B cell (primary cell): Measurements from ENCODE around the gene ZER1. TPM values are rescaled to one million over a fixed set of nuclear protein-coding genes. Genes with fewer than 3 reads are reported as not detected.

Experiments used
- ATAC-seq: fragments of 200-7000 bp; cut with Tn5 transposase; one replicate; pipeline ENCODE4 v1.10.0; 2021; ENCODE audit warnings: low read depth, mild to moderate bottlenecking, moderate number of reproducible peaks, moderate library complexity
- CTCF ChIA-PET: fragments of 350-600 bp; sonication (Branson Sonifier 250); formaldehyde crosslinking; loops from one replicate; lab custom pipeline; 2021; ENCODE audit warnings: antibody characterized with exemption, inconsistent platforms; lab: Charles Lee
- POLR2A ChIA-PET: fragments of 350-600 bp; sonication (Branson Sonifier 250); formaldehyde crosslinking; loops from one replicate; lab custom pipeline; 2021; ENCODE audit warnings: antibody characterized with exemption; lab: Charles Lee
- DNase-seq: peaks from one replicate; pipeline ENCODE4 v3.0.0; 2013
- H2AFZ ChIP-seq: 2 replicates; pipeline ENCODE4 v1.6.1; 2012; ENCODE audit warnings: mild to moderate bottlenecking, low read depth, low read length; ENCODE audit not compliant: insufficient read depth, poor library complexity, severe bottlenecking
- H3K27ac ChIP-seq, 2 donors: 1 replicate in 1 of 2; 2 replicates in 1 of 2; pipeline ENCODE4 v1.5.1; 2012 to 2013; ENCODE audit warnings: low read length in 2 of 2, mild to moderate bottlenecking in 2 of 2, moderate library complexity in 1 of 2
- H3K27me3 ChIP-seq, 4 experiments: fragments of 200-600 bp in 1 of 4; sonication (generic) in 1 of 4; replicated peaks in 1 of 4; 1 replicate in 2 of 4; 2 replicates in 2 of 4; pipeline versions ENCODE4 v1.6.1 to v1.7.0; 2013 to 2016; ENCODE audit warnings: low read length in 3 of 4, mild to moderate bottlenecking in 2 of 4, mixed read lengths in 1 of 4, moderate library complexity in 1 of 4; ENCODE audit not compliant: insufficient read depth in 4 of 4, control insufficient read depth in 3 of 4; ENCODE audit errors: control extremely low read depth in 1 of 4
- H3K36me3 ChIP-seq, 2 experiments: replicated peaks in 1 of 2; 1 replicate in 1 of 2; 2 replicates in 1 of 2; pipeline versions ENCODE4 v1.6.1 to v1.7.1; 2013; ENCODE audit warnings: low read length in 1 of 2; ENCODE audit not compliant: insufficient read depth in 2 of 2, control insufficient read depth in 1 of 2; ENCODE audit errors: control extremely low read depth in 1 of 2, extremely low read depth in 1 of 2
- H3K4me1 ChIP-seq, 2 donors: fragments of 200-600 bp in 1 of 2; sonication (generic) in 1 of 2; 1 replicate in 1 of 2; 2 replicates in 1 of 2; pipeline versions ENCODE4 v1.5.1 to v1.6.1; 2013 to 2017; ENCODE audit warnings: low read length in 2 of 2; ENCODE audit not compliant: control insufficient read depth in 2 of 2, insufficient read depth in 2 of 2
- H3K4me2 ChIP-seq: replicated peaks from 2 replicates; pipeline ENCODE3; 2012; ENCODE audit warnings: mild to moderate bottlenecking, low read depth, low read length; ENCODE audit not compliant: poor library complexity, severe bottlenecking
- H3K4me3 ChIP-seq, 5 experiments: fragments of 200-600 bp in 1 of 5; sonication (generic) in 1 of 5; 1 replicate in 3 of 5; 2 replicates in 2 of 5; pipeline versions ENCODE4 v1.5.1 to v1.7.0; 2011 to 2016; ENCODE audit warnings: low read length in 4 of 5, mild to moderate bottlenecking in 4 of 5, low read depth in 2 of 5, control low read depth in 1 of 5, moderate library complexity in 1 of 5; ENCODE audit not compliant: insufficient read depth in 1 of 5; ENCODE audit errors: control extremely low read depth in 1 of 5, extremely low read depth in 1 of 5
- H3K79me2 ChIP-seq: fragments of 200-600 bp; sonication (generic); one replicate; pipeline ENCODE4 v1.6.0; 2016; ENCODE audit warnings: low read length; ENCODE audit not compliant: control insufficient read depth, insufficient read depth
- H3K9ac ChIP-seq: fragments of 200-600 bp; sonication (generic); 2 replicates; pipeline ENCODE4 v1.6.1; 2017; ENCODE audit warnings: mild to moderate bottlenecking, low read length, moderate library complexity
- H3K9me3 ChIP-seq, 3 donors: one replicate each; pipeline versions ENCODE4 v1.6.1 to v1.7.1; 2013; ENCODE audit warnings: low read length in 2 of 3; ENCODE audit not compliant: control insufficient read depth in 2 of 3, insufficient read depth in 1 of 3; ENCODE audit errors: control extremely low read depth in 1 of 3
- H4K20me1 ChIP-seq: 2 replicates; pipeline ENCODE4 v1.6.0; 2012; ENCODE audit warnings: mild to moderate bottlenecking, low read length; ENCODE audit not compliant: insufficient read depth, control insufficient read depth, poor library complexity, severe bottlenecking
- H3K27ac Mint-ChIP-seq: one replicate; pipeline ENCODE4 v1.8.0; 2021; ENCODE audit warnings: mixed read lengths
- H3K27me3 Mint-ChIP-seq: one replicate; pipeline ENCODE4 v1.8.0; 2021; ENCODE audit warnings: mixed read lengths
- H3K4me1 Mint-ChIP-seq: one replicate; pipeline ENCODE4 v1.8.0; 2021; ENCODE audit warnings: mixed read lengths
- H3K4me3 Mint-ChIP-seq: one replicate; pipeline ENCODE4 v1.8.0; 2021; ENCODE audit warnings: mixed read lengths
- H3K9me3 Mint-ChIP-seq: one replicate; pipeline ENCODE4 v1.8.0; 2022; ENCODE audit warnings: mixed read lengths; ENCODE audit not compliant: insufficient read depth
- CTCF ChIP-seq: fragments of 200-600 bp; IDR thresholded peaks from one replicate; pipeline ENCODE4 v1.8.0; 2022; ENCODE audit warnings: antibody characterized with exemption, mild to moderate bottlenecking
- EZH2 ChIP-seq: IDR thresholded peaks from 2 replicates; pipeline ENCODE4 v1.6.1; 2012; ENCODE audit warnings: borderline replicate concordance, low read depth, mild to moderate bottlenecking, moderate library complexity, low read length; ENCODE audit not compliant: insufficient read depth, poor library complexity, severe bottlenecking
- WGBS: methylation state at CpG from one replicate; pipeline ENCODE4 v1.1.5; 2013; ENCODE audit warnings: missing lambda C conversion rate; ENCODE audit not compliant: insufficient coverage; 5-methylcytosine and 5-hydroxymethylcytosine counted together
- intact Hi-C: fragments of 100-400 bp; cut with micrococcal nuclease; formaldehyde crosslinking; loops from one replicate; pipeline ENCODE4 v1.10.0; 2022
- polyA plus RNA-seq: library from polyadenylated mRNA; depleted of rRNA; stranded (reverse); fragments of >200 nt; gene quantifications from 2 replicates; pipeline ENCODE4 v1.2.3, GENCODE V29; 2012
- total RNA-seq, 2 donors: library from RNA; stranded (reverse); fragments of 120-200 nt in 1 of 2; gene quantifications; 1 replicate in 1 of 2; 2 replicates in 1 of 2; pipeline versions ENCODE4 v1.2.3 to v1.2.4, GENCODE V29; 2013 to 2022

Gene ZER1
- total and polyA plus RNA-seq, 2 donors (not counting 1 experiment from before 2014, with no cell fraction given) = 26.9 to 42.2 TPM

DNA sequence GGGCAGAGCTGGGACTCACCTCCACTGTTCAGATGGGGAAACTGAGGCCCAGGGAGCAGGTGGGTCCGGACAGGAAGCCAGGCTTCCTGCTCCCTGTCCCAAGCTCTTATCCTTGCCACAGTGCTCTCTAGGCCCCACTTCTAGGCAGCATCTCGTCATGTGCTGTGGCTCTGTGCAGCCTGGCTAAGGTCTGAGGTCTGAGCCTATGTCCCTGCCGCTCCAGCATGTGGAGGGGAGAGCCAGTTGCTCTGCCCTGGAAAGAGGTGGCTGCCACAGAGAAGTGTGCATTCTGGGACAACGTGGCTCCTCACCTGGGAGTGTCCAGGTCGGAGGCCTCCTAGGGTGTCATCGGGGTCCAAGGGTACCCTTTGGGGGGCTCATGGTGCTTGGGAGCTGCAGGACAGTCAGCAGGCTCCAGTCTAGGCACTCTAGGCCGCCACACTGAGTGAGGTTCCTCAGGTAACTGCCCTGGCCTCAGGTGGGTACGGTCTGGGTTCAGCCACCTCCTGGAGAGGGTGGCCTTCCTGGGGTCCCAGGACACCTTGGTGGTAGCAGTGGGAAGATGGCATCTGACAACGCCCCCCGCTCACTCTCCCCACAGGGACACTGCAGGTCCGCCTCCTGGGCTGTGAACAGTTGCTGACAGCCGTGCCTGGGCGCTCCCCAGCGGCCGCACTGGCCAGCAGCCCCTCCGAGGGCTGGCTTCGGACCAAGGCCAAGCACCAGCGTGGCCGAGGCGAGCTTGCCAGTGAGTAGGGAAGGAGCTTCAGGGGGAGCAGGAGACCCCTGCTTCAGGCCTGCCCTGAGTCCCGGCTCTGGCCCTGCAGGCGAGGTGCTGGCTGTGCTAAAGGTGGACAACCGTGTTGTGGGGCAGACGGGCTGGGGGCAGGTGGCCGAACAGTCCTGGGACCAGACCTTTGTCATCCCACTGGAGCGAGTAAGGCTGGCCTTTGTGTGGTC lies 59.0 kb downstream of the ZER1 start:
- intact Hi-C loops = no loop called here
- Histone ChIP-seq H3K4me2 (no peak overlapping the region), H3K9me3 (no peaks in the 10 kb centered on the region), H3K27ac (no peak overlapping the region), H3K4me3 (no peak overlapping the region), H3K9ac (no peak overlapping the region), H3K4me1 (no peaks in the 10 kb centered on the region), H3K36me3 (no peaks in the 10 kb centered on the region), H3K79me2 (no peaks in the 10 kb centered on the region), H2AFZ (no peak overlapping the region), H3K27me3 (no peaks in the 10 kb centered on the region), H4K20me1 (no peaks in the 10 kb centered on the region)
- no peak for ATAC-seq
- Mint-ChIP-seq H3K27ac (no peak overlapping the region), H3K27me3 (no peaks in the 10 kb centered on the region), H3K9me3 (no peaks in the 10 kb centered on the region), H3K4me1 (no peaks in the 10 kb centered on the region), H3K4me3 (no peak overlapping the region)
- CTCF ChIA-PET = no interaction called here
- WGBS = 96% methylated on average over 26 of the region's 26 CpGs
- no peak for DNase-seq
- TF ChIP-seq CTCF (no peak), EZH2 (no peak)
- POLR2A ChIA-PET = no interaction called here

- ChIA-PET POLR2A (interaction anchor here (0.6 kb wide), 1 partner anchor 10 kb away, joined by 6 read pairs; no protein-coding TSS in a partner anchor), CTCF (no interaction called here)
- Histone ChIP-seq H2AFZ (no peak overlapping the region), H3K79me2 (no peaks in the 10 kb centered on the region), H3K4me3 (no peak overlapping the region), H3K9me3 (no peaks in the 10 kb centered on the region), H3K27ac (no peak overlapping the region), H4K20me1 (no peaks in the 10 kb centered on the region), H3K27me3 (no peaks in the 10 kb centered on the region), H3K4me1 (peaks cover 0 to 6% of the 10 kb centered on the region in 2 donors), H3K36me3 (no peaks in the 10 kb centered on the region), H3K4me2 (no peak overlapping the region), H3K9ac (no peak overlapping the region)
- TF ChIP-seq CTCF = no peak
- TF ChIP-seq EZH2 = no peak
- Mint-ChIP-seq H3K4me3 (no peak overlapping the region), H3K4me1 (peaks cover 4% of the 10 kb centered on the region), H3K27ac (no peak overlapping the region), H3K27me3 (no peaks in the 10 kb centered on the region), H3K9me3 (no peaks in the 10 kb centered on the region)
- DNase-seq = no peak
- ATAC-seq = no peak
- WGBS = 100% methylated on average over 1 of the region's 8 CpGs
- intact Hi-C loops = no loop called here
Observed at GRCh38 chr9:128707446-128707845, 64.3 kb downstream of the ZER1 start.
